CD4-positive, alpha-beta T cell treated with Interleukin-4 for 1 hour (primary cell): Measurements from ENCODE around the gene CST9.

Experiments
- DNase-seq, 2 donors: peaks; one replicate each; pipeline ENCODE4 v3.0.0-alpha.2; 2020 to 2022

CST9 gene

GRCh38 chr20:23605867-23606651 lies at the start of gene CST9:
Gene CST9, minus strand, starts transcription at chr20:23605917. Its CDS starts 53 bp downstream, at chr20:23605864.
- DNase-seq, result no peak

- DNase-seq, result no peak
Measured at GRCh38 chr20:23654717-23655116, 49.0 kb upstream of the CST9 start.

GRCh38 chr20:23654000-23654399 lies 48.3 kb upstream of the CST9 start:
- no peak for DNase-seq

- DNase-seq, result no peak
Measured at GRCh38 chr20:23653400-23653938, 47.8 kb upstream of the CST9 start.

GRCh38 chr20:23652926-23653325 lies 47.2 kb upstream of the CST9 start:
- DNase-seq, result no peak

GRCh38 chr20:23652371-23652770 lies 46.7 kb upstream of the CST9 start:
- DNase-seq, result no peak

GRCh38 chr20:23651117-23651516 lies 45.4 kb upstream of the CST9 start:
- no peak for DNase-seq

- no peak for DNase-seq
Measured at GRCh38 chr20:23649830-23650417, 44.2 kb upstream of the CST9 start.

- no peak for DNase-seq
Measured at GRCh38 chr20:23649242-23649641, 43.5 kb upstream of the CST9 start.

- no peak for DNase-seq
Measured at GRCh38 chr20:23647346-23647745, 41.6 kb upstream of the CST9 start.

- DNase-seq, result no peak
Measured at GRCh38 chr20:23646106-23646873, 40.6 kb upstream of the CST9 start.

- DNase-seq, result no peak
Measured at GRCh38 chr20:23645575-23645974, 39.9 kb upstream of the CST9 start.

GRCh38 chr20:23644164-23644563 lies 38.4 kb upstream of the CST9 start:
- no peak for DNase-seq

GRCh38 chr20:23643659-23644058 lies 37.9 kb upstream of the CST9 start:
- no peak for DNase-seq

GRCh38 chr20:23641936-23642751 lies 36.4 kb upstream of the CST9 start:
- peak in 1 of 2 donors; percentile 21 for DNase-seq

GRCh38 chr20:23640671-23641667 lies 35.3 kb upstream of the CST9 start:
- DNase-seq, result no peak

- DNase-seq, result no peak
Measured at GRCh38 chr20:23640018-23640601, 34.4 kb upstream of the CST9 start.

GRCh38 chr20:23639490-23639958 lies 33.8 kb upstream of the CST9 start:
- DNase-seq, result no peak

- no peak for DNase-seq
Measured at GRCh38 chr20:23638309-23638708, 32.6 kb upstream of the CST9 start.
